GM10847 (cell line): ENCODE measurements around the gene BHLHA9.

Experiments used
- POLR2A ChIP-seq: IDR thresholded peaks from 2 replicates; pipeline ENCODE4 v1.6.1; 2011; ENCODE audit not compliant: insufficient read length; ENCODE audit errors: extremely low read depth

The BHLHA9 gene

DNA sequence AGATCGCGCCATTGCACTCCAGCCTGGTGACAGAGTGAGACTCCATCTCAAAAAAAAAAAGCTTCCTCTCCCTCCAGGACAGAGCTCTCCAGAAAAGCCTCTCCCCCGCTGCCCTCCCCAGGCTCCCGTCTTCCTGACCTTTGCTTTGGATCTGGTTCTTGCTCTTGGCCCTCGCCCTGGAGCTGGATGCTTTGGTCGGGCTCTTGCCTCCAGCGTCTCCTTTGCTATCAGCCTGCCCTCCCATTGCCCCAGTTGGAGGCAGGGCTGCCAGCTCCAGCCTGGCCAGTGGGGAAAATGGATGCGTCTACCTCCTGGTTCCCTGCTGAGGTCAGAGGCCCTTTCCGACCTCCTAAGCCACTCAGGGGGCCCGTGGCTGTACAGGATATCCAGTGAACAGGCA, 45.2 kb downstream of the BHLHA9 start:
- no peak for TF ChIP-seq POLR2A

DNA sequence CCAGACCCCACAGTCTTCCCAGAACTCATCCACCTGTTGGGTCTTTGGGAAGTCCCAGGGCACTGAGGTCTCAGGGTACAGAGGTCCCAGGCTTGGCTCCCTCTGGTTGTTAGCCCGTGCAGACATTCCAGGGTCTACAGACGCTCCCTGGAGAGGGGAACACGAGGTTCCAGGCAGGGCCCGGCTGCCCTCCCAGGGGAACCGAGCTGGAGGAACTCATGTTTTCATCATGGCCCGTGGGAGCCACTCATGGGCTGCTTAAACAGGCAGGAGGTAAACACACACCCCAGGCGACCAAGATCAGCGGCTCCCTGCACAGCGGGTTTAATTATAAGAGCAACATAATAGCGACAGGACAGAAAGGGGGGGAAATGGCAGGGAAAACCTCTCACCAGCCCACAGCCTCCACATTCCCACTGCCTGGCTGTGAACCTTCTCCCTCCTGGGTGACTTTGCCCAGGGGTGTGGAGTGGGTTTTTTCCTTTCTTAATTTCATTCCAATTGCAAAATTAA, 45.7 kb downstream of the BHLHA9 start:
- no peak for TF ChIP-seq POLR2A
